Fibroblast of the aortic adventitia (primary cell): ENCODE results near the gene ANKEF1. TPM values are rescaled to one million over a fixed set of nuclear protein-coding genes. Genes with fewer than 3 reads are reported as not detected.

Source experiments
- DNase-seq: peaks from one replicate; pipeline ENCODE4 v3.0.0-alpha.2; 2010; ENCODE audit warnings: low read depth
- H3K4me3 ChIP-seq: 2 replicates; pipeline ENCODE4 v1.5.1; 2011; ENCODE audit warnings: low read depth, mild to moderate bottlenecking, control low read depth, low read length, moderate library complexity
- CTCF ChIP-seq: IDR thresholded peaks from 2 replicates; pipeline ENCODE4 v1.5.1; 2011; ENCODE audit warnings: mild to moderate bottlenecking, low read length, control low read depth, inconsistent platforms; ENCODE audit not compliant: insufficient read depth
- total RNA-seq: library from RNA; depleted of rRNA; stranded (reverse); fragments of >200 nt; gene quantifications from 2 replicates; pipeline ENCODE4 v1.2.3, GENCODE V29; 2012; ENCODE audit warnings: low replicate concordance

ANKEF1 gene
- total RNA-seq, 1 donor: 1.8 TPM

DNA sequence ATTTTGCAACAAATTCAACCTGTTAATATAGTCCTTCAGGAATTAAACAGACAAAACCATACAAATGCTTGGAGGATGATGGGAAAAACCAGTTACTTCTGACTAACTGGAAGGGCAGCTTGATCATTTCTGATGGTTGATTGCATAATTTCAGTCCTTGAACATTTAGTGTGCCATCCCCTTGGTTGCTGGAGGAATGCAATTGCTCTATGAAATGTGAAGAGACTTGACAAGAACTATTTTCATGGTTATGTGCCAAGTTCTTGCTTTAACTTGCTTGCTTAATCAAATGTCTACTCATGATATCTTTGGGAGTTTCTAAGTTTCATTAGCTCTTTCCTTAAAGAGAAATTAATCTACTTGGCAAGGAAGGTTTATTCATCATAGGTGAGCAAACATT lies 45.2 kb downstream of the ANKEF1 start:
- H3K4me3 ChIP-seq: no peak overlapping the region
- TF ChIP-seq CTCF: no peak
- peak; percentile 82 for DNase-seq

DNA sequence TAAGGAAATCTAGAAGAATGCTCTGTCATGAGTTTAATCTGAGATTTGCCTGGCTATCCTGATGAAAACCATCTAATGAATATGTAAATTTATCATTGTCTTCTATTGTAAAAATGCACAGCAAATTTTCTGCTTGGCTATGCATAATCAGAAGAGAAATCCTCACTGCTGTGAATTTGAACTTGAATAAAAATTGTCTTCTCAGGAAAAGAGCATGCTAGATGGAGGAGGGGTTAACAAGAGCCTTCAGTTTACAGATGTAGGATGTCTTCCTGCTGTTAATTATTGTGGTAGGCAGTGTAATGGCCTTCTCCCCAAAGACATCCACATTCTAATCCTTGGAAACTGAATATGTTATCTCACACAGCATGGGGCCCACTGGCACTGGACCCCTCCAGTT lies 45.8 kb downstream of the ANKEF1 start:
- H3K4me3 ChIP-seq: no peak overlapping the region
- DNase-seq: no peak
- no peak for TF ChIP-seq CTCF

- H3K4me3 ChIP-seq: no peak overlapping the region
- DNase-seq: no peak
Measured at GRCh38 chr20:10089871-10090587, 55.2 kb downstream of the ANKEF1 start.

GRCh38 chr20:10090588-10091166 lies 55.9 kb downstream of the ANKEF1 start:
- TF ChIP-seq CTCF: peak; percentile 90

More at GRCh38 chr20:10089871-10090587, 55.2 kb downstream of the ANKEF1 start:
- TF ChIP-seq CTCF: no peak

GRCh38 chr20:10093087-10093591 lies 58.4 kb downstream of the ANKEF1 start:
- peak; percentile 47 for DNase-seq
- TF ChIP-seq CTCF: no peak
- H3K4me3 ChIP-seq: no peak overlapping the region

More at GRCh38 chr20:10090588-10091166, 55.9 kb downstream of the ANKEF1 start:
- peak; percentile 71 for DNase-seq
- H3K4me3 ChIP-seq: no peak overlapping the region

GRCh38 chr20:10094566-10095173 lies 59.9 kb downstream of the ANKEF1 start:
- H3K4me3 ChIP-seq: no peak overlapping the region
- no peak for DNase-seq
- no peak for TF ChIP-seq CTCF
